ENCODE results near the gene IDH2.

The IDH2 gene

DNA sequence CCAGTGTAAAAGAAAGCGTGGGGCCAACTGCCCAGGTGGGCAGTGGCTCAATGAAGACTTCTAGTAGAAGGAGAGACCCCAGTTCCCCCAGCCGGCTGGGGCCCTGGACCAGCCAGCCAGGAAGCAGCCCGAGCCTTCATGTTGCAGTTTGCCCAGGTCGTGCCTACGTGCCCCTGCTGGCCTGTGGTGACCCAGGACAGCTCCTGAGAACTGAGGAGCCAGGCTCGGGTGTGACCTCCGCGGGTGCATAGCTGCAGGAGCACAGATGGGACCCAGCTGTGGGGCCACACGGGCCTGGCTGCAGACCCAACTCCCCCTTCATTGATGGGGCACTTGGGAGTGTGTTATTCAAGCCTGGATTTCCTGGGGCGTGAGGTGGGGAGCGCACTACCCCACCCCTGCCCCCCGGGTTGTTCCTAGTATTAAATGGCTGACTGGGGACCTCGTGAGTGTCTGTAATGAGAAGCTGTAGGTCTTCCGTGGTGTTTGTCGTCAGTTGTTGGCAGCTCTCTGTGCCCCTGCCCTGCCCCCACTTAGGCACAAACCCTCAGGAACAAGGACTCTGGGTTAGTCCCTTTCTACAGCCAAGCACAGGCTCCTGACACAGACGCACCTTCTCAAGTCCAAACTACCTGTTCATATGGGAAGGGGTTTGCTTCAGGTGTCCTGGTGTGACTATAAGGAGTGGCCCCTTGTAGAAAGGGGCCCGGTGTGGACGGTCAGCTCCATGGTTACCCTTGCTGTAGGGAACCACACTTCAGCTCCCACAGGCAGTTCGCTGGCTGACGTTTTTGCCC, 39.1 kb downstream of the IDH2 start:
- ChIA-PET CTCF (interaction anchor here (0.7 to 3.1 kb wide), 2 partner anchors 8 kb away, joined by 4 to 12 read pairs; no protein-coding TSS in a partner anchor), POLR2A (no interaction called here)
- Histone ChIP-seq H3K4me1 (ENCODE audit: control insufficient read depth, insufficient read depth, low read length) (peaks cover 4% of the 10 kb centered on the region), H3K9me3 (ENCODE audit: control insufficient read depth, insufficient read depth, low read depth, low read length) (no peaks in the 10 kb centered on the region), H3K27ac (ENCODE audit: extremely low read depth, low read depth, low read length) (no peak overlapping the region; the same call in 1 of the 2 replicates), H3K36me3 (ENCODE audit: control insufficient read depth in 2 of 2, insufficient read depth in 1 of 2, low read length in 2 of 2) (peaks cover 0 to 5% of the 10 kb centered on the region in 2 experiments; a peak in 1 of 3 replicates), H3K4me3 (ENCODE audit: low read depth, low read length) (no peak overlapping the region)
- TF ChIP-seq, protein P1, sequence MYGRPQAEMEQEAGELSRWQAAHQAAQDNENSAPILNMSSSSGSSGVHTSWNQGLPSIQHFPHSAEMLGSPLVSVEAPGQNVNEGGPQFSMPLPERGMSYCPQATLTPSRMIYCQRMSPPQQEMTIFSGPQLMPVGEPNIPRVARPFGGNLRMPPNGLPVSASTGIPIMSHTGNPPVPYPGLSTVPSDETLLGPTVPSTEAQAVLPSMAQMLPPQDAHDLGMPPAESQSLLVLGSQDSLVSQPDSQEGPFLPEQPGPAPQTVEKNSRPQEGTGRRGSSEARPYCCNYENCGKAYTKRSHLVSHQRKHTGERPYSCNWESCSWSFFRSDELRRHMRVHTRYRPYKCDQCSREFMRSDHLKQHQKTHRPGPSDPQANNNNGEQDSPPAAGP (tag by site-specific recombination; IDR thresholded peaks at IDR 0.05): no peak
- no peak for TF ChIP-seq FEZF1 (tag by site-specific recombination; IDR thresholded peaks at IDR 0.05)
- no peak for TF ChIP-seq ZNF433 (tag by site-specific recombination; IDR thresholded peaks at IDR 0.05; ENCODE audit: low read depth)
- TF ChIP-seq SP7 (tag by site-specific recombination; IDR thresholded peaks at IDR 0.05): no peak
- no peak for TF ChIP-seq ZNF529 (tag by site-specific recombination; IDR thresholded peaks at IDR 0.05; ENCODE audit: insufficient replicate concordance)
- no peak for TF ChIP-seq GFI1B (tag by site-specific recombination; IDR thresholded peaks at IDR 0.05)
- no peak for TF ChIP-seq ZBTB20 (tag by site-specific recombination; IDR thresholded peaks at IDR 0.05)
- TF ChIP-seq KLF10 (tag by site-specific recombination; IDR thresholded peaks at IDR 0.05): no peak
- no peak for TF ChIP-seq ZNF610 (tag by site-specific recombination; IDR thresholded peaks at IDR 0.05; ENCODE audit: borderline replicate concordance)
- TF ChIP-seq ZNF76 (tag by site-specific recombination; IDR thresholded peaks at IDR 0.05; ENCODE audit: borderline replicate concordance, low read depth): no peak
- TF ChIP-seq ZNF707 (tag by site-specific recombination; IDR thresholded peaks at IDR 0.05): no peak
- TF ChIP-seq, protein P2, sequence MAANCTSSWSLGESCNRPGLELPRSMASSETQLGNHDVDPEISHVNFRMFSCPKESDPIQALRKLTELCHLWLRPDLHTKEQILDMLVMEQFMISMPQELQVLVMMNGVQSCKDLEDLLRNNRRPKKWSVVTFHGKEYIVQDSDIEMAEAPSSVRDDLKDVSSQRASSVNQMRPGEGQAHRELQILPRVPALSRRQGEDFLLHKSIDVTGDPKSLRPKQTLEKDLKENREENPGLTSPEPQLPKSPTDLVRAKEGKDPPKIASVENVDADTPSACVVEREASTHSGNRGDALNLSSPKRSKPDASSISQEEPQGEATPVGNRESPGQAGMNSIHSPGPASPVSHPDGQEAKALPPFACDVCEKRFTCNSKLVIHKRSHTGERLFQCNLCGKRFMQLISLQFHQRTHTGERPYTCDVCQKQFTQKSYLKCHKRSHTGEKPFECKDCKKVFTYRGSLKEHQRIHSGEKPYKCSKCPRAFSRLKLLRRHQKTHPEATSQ (tag by site-specific recombination; IDR thresholded peaks at IDR 0.05): no peak
- no peak for TF ChIP-seq ZSCAN23 (tag by site-specific recombination; IDR thresholded peaks at IDR 0.05)
- no peak for TF ChIP-seq ZNF510 (tag by site-specific recombination; IDR thresholded peaks at IDR 0.05; ENCODE audit: insufficient replicate concordance)
- TF ChIP-seq, protein P3, sequence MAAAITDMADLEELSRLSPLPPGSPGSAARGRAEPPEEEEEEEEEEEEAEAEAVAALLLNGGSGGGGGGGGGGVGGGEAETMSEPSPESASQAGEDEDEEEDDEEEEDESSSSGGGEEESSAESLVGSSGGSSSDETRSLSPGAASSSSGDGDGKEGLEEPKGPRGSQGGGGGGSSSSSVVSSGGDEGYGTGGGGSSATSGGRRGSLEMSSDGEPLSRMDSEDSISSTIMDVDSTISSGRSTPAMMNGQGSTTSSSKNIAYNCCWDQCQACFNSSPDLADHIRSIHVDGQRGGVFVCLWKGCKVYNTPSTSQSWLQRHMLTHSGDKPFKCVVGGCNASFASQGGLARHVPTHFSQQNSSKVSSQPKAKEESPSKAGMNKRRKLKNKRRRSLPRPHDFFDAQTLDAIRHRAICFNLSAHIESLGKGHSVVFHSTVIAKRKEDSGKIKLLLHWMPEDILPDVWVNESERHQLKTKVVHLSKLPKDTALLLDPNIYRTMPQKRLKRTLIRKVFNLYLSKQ (tag by site-specific recombination; IDR thresholded peaks at IDR 0.05; ENCODE audit: borderline replicate concordance): no peak
- TF ChIP-seq GLIS2 (tag by site-specific recombination; IDR thresholded peaks at IDR 0.05): no peak
- TF ChIP-seq, protein P4, sequence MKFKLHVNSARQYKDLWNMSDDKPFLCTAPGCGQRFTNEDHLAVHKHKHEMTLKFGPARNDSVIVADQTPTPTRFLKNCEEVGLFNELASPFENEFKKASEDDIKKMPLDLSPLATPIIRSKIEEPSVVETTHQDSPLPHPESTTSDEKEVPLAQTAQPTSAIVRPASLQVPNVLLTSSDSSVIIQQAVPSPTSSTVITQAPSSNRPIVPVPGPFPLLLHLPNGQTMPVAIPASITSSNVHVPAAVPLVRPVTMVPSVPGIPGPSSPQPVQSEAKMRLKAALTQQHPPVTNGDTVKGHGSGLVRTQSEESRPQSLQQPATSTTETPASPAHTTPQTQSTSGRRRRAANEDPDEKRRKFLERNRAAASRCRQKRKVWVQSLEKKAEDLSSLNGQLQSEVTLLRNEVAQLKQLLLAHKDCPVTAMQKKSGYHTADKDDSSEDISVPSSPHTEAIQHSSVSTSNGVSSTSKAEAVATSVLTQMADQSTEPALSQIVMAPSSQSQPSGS (tag by site-specific recombination; IDR thresholded peaks at IDR 0.05; ENCODE audit: low read depth): no peak
- no peak for TF ChIP-seq ZNF211 (tag by site-specific recombination; IDR thresholded peaks at IDR 0.05; ENCODE audit: low read depth)

DNA sequence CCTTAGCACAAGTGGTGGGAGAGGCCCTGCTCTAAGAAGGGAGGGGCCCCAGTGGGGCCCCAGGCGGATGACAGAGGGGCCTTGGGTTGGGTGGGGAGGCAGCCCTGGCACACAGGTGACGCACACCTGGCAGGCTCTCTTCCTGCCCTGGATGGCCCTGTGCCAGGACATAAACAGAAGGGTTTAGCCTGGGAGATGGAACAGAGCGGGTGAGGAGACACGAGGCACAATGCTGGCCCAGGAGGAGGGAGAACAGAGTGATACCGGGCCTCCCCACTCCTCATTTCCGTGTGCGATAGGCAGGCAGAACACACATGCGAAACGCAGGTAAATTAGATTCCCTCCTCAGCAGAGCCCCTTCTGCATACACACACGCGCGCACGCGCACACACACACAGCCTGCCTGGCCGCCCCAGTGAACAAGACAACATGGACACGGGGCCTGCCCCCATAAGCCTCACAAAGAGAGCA, 39.8 kb downstream of the IDH2 start:
- H3K9me3 ChIP-seq (ENCODE audit: control insufficient read depth, insufficient read depth, low read depth, low read length): no peaks in the 10 kb centered on the region
- no peak overlapping the region for H3K27ac ChIP-seq (ENCODE audit: extremely low read depth, low read depth, low read length)
- CTCF ChIA-PET: interaction anchor here (0.9 to 3.1 kb wide), 2 partner anchors 9 to 17 kb away, joined by 5 to 12 read pairs; no protein-coding TSS in a partner anchor
- H3K4me1 ChIP-seq (ENCODE audit: control insufficient read depth, insufficient read depth, low read length): peaks cover 4% of the 10 kb centered on the region
- no peaks in the 10 kb centered on the region for H3K36me3 ChIP-seq (ENCODE audit: control insufficient read depth in 2 of 2, insufficient read depth in 1 of 2, low read length in 2 of 2)
- H3K4me3 ChIP-seq (ENCODE audit: low read depth, low read length): no peak overlapping the region
- POLR2A ChIA-PET: interaction anchor here (0.5 kb wide), 1 partner anchor 215 kb away, joined by 6 read pairs; no protein-coding TSS in a partner anchor
- TF ChIP-seq, protein P5, sequence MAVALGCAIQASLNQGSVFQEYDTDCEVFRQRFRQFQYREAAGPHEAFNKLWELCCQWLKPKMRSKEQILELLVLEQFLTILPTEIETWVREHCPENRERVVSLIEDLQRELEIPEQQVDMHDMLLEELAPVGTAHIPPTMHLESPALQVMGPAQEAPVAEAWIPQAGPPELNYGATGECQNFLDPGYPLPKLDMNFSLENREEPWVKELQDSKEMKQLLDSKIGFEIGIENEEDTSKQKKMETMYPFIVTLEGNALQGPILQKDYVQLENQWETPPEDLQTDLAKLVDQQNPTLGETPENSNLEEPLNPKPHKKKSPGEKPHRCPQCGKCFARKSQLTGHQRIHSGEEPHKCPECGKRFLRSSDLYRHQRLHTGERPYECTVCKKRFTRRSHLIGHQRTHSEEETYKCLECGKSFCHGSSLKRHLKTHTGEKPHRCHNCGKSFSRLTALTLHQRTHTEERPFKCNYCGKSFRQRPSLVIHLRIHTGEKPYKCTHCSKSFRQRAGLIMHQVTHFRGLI (tag by site-specific recombination; IDR thresholded peaks at IDR 0.05): no peak
- no peak for TF ChIP-seq SP3 (tag by site-specific recombination; IDR thresholded peaks at IDR 0.05)
- TF ChIP-seq, protein P6, sequence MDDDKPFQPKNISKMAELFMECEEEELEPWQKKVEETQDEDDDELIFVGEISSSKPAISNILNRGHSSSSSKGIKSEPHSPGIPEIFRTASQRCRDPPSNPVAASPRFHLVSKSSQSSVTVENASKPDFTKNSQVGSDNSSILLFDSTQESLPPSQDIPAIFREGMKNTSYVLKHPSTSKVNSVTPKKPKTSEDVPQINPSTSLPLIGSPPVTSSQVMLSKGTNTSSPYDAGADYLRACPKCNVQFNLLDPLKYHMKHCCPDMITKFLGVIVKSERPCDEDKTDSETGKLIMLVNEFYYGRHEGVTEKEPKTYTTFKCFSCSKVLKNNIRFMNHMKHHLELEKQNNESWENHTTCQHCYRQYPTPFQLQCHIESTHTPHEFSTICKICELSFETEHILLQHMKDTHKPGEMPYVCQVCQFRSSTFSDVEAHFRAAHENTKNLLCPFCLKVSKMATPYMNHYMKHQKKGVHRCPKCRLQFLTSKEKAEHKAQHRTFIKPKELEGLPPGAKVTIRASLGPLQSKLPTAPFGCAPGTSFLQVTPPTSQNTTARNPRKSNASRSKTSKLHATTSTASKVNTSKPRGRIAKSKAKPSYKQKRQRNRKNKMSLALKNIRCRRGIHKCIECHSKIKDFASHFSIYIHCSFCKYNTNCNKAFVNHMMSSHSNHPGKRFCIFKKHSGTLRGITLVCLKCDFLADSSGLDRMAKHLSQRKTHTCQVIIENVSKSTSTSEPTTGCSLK (tag by site-specific recombination; IDR thresholded peaks at IDR 0.05): no peak
- TF ChIP-seq ZBTB8A (tag by site-specific recombination; IDR thresholded peaks at IDR 0.05): no peak
- no peak for TF ChIP-seq ZNF114 (tag by site-specific recombination; IDR thresholded peaks at IDR 0.05)
- TF ChIP-seq, protein P2 (tag by site-specific recombination; IDR thresholded peaks at IDR 0.05): no peak
